ENCODE data around the gene CHTOP.

The CHTOP gene, protein sequence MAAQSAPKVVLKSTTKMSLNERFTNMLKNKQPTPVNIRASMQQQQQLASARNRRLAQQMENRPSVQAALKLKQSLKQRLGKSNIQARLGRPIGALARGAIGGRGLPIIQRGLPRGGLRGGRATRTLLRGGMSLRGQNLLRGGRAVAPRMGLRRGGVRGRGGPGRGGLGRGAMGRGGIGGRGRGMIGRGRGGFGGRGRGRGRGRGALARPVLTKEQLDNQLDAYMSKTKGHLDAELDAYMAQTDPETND

GRCh38 chr1:153633754-153634665 lies at the start of gene CHTOP:
CHTOP (plus strand) TSS chr1:153634066; CDS start chr1:153636589, 2,523 bp downstream.
- TF ChIP-seq GLIS3 (CRISPR knock-in tag; IDR thresholded peaks at IDR 0.05): no peak
- 0 out of 2 replicates have a peak, but pooled peaks have one; percentile 33 for TF ChIP-seq PATZ1 (CRISPR knock-in tag; IDR thresholded peaks at IDR 0.05; ENCODE audit: borderline replicate concordance)
- TF ChIP-seq, protein P1, sequence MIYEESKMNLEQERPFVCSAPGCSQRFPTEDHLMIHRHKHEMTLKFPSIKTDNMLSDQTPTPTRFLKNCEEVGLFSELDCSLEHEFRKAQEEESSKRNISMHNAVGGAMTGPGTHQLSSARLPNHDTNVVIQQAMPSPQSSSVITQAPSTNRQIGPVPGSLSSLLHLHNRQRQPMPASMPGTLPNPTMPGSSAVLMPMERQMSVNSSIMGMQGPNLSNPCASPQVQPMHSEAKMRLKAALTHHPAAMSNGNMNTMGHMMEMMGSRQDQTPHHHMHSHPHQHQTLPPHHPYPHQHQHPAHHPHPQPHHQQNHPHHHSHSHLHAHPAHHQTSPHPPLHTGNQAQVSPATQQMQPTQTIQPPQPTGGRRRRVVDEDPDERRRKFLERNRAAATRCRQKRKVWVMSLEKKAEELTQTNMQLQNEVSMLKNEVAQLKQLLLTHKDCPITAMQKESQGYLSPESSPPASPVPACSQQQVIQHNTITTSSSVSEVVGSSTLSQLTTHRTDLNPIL (CRISPR knock-in tag; IDR thresholded peaks at IDR 0.05; ENCODE audit: low read depth): no peak
- TF ChIP-seq, protein P2, sequence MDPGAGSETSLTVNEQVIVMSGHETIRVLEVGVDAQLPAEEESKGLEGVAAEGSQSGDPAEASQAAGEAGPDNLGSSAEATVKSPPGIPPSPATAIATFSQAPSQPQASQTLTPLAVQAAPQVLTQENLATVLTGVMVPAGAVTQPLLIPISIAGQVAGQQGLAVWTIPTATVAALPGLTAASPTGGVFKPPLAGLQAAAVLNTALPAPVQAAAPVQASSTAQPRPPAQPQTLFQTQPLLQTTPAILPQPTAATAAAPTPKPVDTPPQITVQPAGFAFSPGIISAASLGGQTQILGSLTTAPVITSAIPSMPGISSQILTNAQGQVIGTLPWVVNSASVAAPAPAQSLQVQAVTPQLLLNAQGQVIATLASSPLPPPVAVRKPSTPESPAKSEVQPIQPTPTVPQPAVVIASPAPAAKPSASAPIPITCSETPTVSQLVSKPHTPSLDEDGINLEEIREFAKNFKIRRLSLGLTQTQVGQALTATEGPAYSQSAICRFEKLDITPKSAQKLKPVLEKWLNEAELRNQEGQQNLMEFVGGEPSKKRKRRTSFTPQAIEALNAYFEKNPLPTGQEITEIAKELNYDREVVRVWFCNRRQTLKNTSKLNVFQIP (CRISPR knock-in tag; IDR thresholded peaks at IDR 0.05; ENCODE audit: borderline replicate concordance, low read depth): peak; percentile 89; the same call in 1 of the 2 replicates
- TF ChIP-seq RARB (CRISPR knock-in tag; IDR thresholded peaks at IDR 0.05): peak; percentile 72; the same call in 1 of the 2 replicates
- TF ChIP-seq ZNF70 (CRISPR knock-in tag; IDR thresholded peaks at IDR 0.05): no peak
- peak; percentile 96 for ATAC-seq

- TF ChIP-seq ZNF8 (CRISPR knock-in tag; IDR thresholded peaks at IDR 0.05): no peak
- no peak for TF ChIP-seq CSDC2 (CRISPR knock-in tag; IDR thresholded peaks at IDR 0.05)
- no peak for TF ChIP-seq PATZ1 (CRISPR knock-in tag; IDR thresholded peaks at IDR 0.05; ENCODE audit: borderline replicate concordance)
- TF ChIP-seq ZFP30 (CRISPR knock-in tag; IDR thresholded peaks at IDR 0.05): no peak
- no peak for TF ChIP-seq OSR1 (CRISPR knock-in tag; IDR thresholded peaks at IDR 0.05)
- no peak for TF ChIP-seq ZNF565 (CRISPR knock-in tag; conservative IDR thresholded peaks at IDR 0.05; ENCODE audit: low read depth)
- TF ChIP-seq BACH2 (CRISPR knock-in tag; IDR thresholded peaks at IDR 0.05; ENCODE audit: borderline replicate concordance): no peak
- no peak for ATAC-seq
Observed at GRCh38 chr1:153585006-153585405, 48.9 kb upstream of the CHTOP start.

DNA sequence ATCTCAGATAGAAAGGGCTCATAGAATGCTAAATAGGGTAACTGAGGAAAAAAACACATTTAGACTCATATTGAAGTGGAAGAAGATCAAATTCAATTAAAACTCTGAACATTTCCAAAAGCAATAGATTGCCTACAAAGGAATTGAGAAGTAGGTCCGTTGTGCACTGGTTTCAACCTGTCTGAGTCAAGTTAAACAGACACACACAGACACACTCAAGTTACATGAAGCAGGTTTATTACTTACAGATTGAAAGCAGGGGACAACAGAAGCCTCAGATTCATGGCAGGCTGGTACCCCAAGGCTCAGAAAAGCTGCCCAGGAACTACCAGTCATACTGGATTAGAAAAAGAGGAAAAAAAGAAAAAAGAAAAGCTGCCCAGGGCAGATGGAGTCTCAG lies 47.5 kb upstream of the CHTOP start:
- peak; percentile 80 for ATAC-seq
- TF ChIP-seq ZNF565 (CRISPR knock-in tag; conservative IDR thresholded peaks at IDR 0.05; ENCODE audit: low read depth) (no peak), OSR1 (CRISPR knock-in tag; IDR thresholded peaks at IDR 0.05) (no peak), SNAI2 (CRISPR knock-in tag; IDR thresholded peaks at IDR 0.05) (no peak), TOX (CRISPR knock-in tag; IDR thresholded peaks at IDR 0.05; ENCODE audit: borderline replicate concordance) (no peak), ESRRG (CRISPR knock-in tag; IDR thresholded peaks at IDR 0.05) (no peak), CSDC2 (CRISPR knock-in tag; IDR thresholded peaks at IDR 0.05) (no peak), GLIS3 (CRISPR knock-in tag; IDR thresholded peaks at IDR 0.05) (no peak), RARB (CRISPR knock-in tag; IDR thresholded peaks at IDR 0.05) (no peak), ZNF70 (CRISPR knock-in tag; IDR thresholded peaks at IDR 0.05) (no peak), PATZ1 (CRISPR knock-in tag; IDR thresholded peaks at IDR 0.05; ENCODE audit: borderline replicate concordance) (no peak), ZNF8 (CRISPR knock-in tag; IDR thresholded peaks at IDR 0.05) (no peak), ZFP30 (CRISPR knock-in tag; IDR thresholded peaks at IDR 0.05) (no peak), PPARA (CRISPR knock-in tag; IDR thresholded peaks at IDR 0.05; ENCODE audit: borderline replicate concordance) (no peak), TCF4 (CRISPR knock-in tag; IDR thresholded peaks at IDR 0.05; ENCODE audit: borderline replicate concordance) (no peak), ARNTL (CRISPR knock-in tag; IDR thresholded peaks at IDR 0.05; ENCODE audit: borderline replicate concordance, low read depth) (no peak), BACH2 (CRISPR knock-in tag; IDR thresholded peaks at IDR 0.05; ENCODE audit: borderline replicate concordance) (no peak)
- TF ChIP-seq, protein P2 (CRISPR knock-in tag; IDR thresholded peaks at IDR 0.05; ENCODE audit: borderline replicate concordance, low read depth): no peak
- TF ChIP-seq, protein P1 (CRISPR knock-in tag; IDR thresholded peaks at IDR 0.05; ENCODE audit: low read depth): no peak
